Measurements from ENCODE around the gene SBF2. TPM values are rescaled to one million over a fixed set of nuclear protein-coding genes. Genes with fewer than 3 reads are reported as not detected.

SBF2 gene
- total and polyA plus RNA-seq, 2 of the 13 experiments (the other 11 are each of a cell fraction or from before 2014, with no cell fraction given), result 24.0 to 45.8 TPM

DNA sequence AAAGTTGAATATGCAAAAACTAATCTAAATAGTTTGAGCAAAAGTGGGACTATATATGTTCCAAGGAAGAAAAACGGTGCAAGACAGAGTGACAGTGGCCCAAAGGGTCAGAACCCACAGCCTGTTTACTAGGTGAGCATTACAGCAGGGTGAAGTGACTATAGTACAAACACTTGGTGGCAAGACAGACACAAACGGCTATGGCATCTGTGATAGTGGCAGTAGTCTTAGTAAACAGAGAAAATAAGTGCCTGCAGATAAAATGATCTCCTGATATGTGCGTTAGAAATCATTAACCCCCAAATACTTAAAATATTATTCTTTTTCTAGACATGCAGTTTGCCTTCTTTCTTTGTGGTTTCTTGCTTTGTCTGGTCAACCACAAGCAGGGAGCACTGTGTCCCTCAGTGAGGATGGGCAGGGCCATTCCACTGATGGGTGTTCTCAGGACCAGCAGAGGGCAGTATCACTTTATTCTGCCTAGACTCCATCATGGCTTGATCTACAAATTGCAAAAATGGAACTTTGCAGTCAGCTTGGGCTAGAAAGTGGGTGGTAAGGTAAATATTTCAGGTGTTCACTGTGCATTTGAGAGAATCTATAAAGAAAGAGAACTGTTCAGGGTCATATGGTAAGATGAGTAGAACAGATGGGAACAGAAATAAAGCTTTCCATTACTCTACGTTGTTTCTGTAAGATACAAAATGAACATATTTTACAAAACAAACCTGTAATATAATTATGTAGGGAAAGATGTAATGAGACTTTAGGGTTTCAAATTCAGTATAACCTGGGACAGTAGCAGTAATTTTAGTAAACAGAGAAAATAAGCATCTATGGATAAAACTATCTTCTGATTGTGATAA, 431.9 kb downstream of the SBF2 start (continued):
- TF ChIP-seq, protein P1, sequence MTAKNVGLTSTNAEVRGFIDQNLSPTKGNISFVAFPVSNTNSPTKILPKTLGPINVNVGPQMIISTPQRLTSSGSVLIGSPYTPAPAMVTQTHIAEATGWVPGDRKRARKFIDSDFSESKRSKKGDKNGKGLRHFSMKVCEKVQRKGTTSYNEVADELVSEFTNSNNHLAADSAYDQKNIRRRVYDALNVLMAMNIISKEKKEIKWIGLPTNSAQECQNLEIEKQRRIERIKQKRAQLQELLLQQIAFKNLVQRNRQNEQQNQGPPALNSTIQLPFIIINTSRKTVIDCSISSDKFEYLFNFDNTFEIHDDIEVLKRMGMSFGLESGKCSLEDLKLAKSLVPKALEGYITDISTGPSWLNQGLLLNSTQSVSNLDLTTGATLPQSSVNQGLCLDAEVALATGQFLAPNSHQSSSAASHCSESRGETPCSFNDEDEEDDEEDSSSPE (CRISPR knock-in tag; IDR thresholded peaks at IDR 0.05), result no peak
- TF ChIP-seq TMF1 (CRISPR knock-in tag; IDR thresholded peaks at IDR 0.05; ENCODE audit: low read depth) (no peak), KLF13 (CRISPR knock-in tag; IDR thresholded peaks at IDR 0.05) (no peak), KLF9 (CRISPR knock-in tag; IDR thresholded peaks at IDR 0.05; ENCODE audit: low read depth) (no peak), ZNF746 (CRISPR knock-in tag; IDR thresholded peaks at IDR 0.05) (no peak), ZNF839 (CRISPR knock-in tag; IDR thresholded peaks at IDR 0.05; ENCODE audit: borderline replicate concordance) (no peak), KAT2B (IDR thresholded peaks at IDR 0.05; ENCODE audit: borderline replicate concordance, low read depth, low read length) (no peak), SMAD9 (CRISPR knock-in tag; IDR thresholded peaks at IDR 0.05) (no peak), ZNF350 (CRISPR knock-in tag; IDR thresholded peaks at IDR 0.05; ENCODE audit: borderline replicate concordance, low read depth) (no peak), RAD21 (CRISPR knock-in tag; IDR thresholded peaks at IDR 0.05) (peak; percentile 84), ZNF644 (CRISPR knock-in tag; IDR thresholded peaks at IDR 0.05; ENCODE audit: low read depth) (0 out of 2 replicates have a peak, but pooled peaks have one; percentile 40)
- TF ChIP-seq, protein P2, sequence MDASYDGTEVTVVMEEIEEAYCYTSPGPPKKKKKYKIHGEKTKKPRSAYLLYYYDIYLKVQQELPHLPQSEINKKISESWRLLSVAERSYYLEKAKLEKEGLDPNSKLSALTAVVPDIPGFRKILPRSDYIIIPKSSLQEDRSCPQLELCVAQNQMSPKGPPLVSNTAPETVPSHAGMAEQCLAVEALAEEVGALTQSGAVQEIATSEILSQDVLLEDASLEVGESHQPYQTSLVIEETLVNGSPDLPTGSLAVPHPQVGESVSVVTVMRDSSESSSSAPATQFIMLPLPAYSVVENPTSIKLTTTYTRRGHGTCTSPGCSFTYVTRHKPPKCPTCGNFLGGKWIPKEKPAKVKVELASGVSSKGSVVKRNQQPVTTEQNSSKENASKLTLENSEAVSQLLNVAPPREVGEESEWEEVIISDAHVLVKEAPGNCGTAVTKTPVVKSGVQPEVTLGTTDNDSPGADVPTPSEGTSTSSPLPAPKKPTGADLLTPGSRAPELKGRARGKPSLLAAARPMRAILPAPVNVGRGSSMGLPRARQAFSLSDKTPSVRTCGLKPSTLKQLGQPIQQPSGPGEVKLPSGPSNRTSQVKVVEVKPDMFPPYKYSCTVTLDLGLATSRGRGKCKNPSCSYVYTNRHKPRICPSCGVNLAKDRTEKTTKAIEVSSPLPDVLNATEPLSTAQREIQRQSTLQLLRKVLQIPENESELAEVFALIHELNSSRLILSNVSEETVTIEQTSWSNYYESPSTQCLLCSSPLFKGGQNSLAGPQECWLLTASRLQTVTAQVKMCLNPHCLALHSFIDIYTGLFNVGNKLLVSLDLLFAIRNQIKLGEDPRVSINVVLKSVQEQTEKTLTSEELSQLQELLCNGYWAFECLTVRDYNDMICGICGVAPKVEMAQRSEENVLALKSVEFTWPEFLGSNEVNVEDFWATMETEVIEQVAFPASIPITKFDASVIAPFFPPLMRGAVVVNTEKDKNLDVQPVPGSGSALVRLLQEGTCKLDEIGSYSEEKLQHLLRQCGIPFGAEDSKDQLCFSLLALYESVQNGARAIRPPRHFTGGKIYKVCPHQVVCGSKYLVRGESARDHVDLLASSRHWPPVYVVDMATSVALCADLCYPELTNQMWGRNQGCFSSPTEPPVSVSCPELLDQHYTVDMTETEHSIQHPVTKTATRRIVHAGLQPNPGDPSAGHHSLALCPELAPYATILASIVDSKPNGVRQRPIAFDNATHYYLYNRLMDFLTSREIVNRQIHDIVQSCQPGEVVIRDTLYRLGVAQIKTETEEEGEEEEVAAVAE (CRISPR knock-in tag; IDR thresholded peaks at IDR 0.05; ENCODE audit: borderline replicate concordance), result no peak
- TF ChIP-seq, protein P3, sequence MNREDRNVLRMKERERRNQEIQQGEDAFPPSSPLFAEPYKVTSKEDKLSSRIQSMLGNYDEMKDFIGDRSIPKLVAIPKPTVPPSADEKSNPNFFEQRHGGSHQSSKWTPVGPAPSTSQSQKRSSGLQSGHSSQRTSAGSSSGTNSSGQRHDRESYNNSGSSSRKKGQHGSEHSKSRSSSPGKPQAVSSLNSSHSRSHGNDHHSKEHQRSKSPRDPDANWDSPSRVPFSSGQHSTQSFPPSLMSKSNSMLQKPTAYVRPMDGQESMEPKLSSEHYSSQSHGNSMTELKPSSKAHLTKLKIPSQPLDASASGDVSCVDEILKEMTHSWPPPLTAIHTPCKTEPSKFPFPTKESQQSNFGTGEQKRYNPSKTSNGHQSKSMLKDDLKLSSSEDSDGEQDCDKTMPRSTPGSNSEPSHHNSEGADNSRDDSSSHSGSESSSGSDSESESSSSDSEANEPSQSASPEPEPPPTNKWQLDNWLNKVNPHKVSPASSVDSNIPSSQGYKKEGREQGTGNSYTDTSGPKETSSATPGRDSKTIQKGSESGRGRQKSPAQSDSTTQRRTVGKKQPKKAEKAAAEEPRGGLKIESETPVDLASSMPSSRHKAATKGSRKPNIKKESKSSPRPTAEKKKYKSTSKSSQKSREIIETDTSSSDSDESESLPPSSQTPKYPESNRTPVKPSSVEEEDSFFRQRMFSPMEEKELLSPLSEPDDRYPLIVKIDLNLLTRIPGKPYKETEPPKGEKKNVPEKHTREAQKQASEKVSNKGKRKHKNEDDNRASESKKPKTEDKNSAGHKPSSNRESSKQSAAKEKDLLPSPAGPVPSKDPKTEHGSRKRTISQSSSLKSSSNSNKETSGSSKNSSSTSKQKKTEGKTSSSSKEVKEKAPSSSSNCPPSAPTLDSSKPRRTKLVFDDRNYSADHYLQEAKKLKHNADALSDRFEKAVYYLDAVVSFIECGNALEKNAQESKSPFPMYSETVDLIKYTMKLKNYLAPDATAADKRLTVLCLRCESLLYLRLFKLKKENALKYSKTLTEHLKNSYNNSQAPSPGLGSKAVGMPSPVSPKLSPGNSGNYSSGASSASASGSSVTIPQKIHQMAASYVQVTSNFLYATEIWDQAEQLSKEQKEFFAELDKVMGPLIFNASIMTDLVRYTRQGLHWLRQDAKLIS (CRISPR knock-in tag; IDR thresholded peaks at IDR 0.05), result no peak
- TF ChIP-seq, protein P4, sequence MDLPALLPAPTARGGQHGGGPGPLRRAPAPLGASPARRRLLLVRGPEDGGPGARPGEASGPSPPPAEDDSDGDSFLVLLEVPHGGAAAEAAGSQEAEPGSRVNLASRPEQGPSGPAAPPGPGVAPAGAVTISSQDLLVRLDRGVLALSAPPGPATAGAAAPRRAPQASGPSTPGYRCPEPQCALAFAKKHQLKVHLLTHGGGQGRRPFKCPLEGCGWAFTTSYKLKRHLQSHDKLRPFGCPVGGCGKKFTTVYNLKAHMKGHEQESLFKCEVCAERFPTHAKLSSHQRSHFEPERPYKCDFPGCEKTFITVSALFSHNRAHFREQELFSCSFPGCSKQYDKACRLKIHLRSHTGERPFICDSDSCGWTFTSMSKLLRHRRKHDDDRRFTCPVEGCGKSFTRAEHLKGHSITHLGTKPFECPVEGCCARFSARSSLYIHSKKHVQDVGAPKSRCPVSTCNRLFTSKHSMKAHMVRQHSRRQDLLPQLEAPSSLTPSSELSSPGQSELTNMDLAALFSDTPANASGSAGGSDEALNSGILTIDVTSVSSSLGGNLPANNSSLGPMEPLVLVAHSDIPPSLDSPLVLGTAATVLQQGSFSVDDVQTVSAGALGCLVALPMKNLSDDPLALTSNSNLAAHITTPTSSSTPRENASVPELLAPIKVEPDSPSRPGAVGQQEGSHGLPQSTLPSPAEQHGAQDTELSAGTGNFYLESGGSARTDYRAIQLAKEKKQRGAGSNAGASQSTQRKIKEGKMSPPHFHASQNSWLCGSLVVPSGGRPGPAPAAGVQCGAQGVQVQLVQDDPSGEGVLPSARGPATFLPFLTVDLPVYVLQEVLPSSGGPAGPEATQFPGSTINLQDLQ (CRISPR knock-in tag; IDR thresholded peaks at IDR 0.05), result no peak
- TF ChIP-seq, protein P5, sequence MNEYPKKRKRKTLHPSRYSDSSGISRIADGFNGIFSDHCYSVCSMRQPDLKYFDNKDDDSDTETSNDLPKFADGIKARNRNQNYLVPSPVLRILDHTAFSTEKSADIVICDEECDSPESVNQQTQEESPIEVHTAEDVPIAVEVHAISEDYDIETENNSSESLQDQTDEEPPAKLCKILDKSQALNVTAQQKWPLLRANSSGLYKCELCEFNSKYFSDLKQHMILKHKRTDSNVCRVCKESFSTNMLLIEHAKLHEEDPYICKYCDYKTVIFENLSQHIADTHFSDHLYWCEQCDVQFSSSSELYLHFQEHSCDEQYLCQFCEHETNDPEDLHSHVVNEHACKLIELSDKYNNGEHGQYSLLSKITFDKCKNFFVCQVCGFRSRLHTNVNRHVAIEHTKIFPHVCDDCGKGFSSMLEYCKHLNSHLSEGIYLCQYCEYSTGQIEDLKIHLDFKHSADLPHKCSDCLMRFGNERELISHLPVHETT (CRISPR knock-in tag; conservative IDR thresholded peaks at IDR 0.05), result no peak
